HG03378 (cell line): Measurements from ENCODE around the gene SLF2.

ENCODE experiments used
- ATAC-seq: cut with Tn5 transposase; IDR thresholded peaks from one replicate; pipeline ENCODE4 v1.9.1; 2021; ENCODE audit warnings: mild to moderate bottlenecking, moderate library complexity; ENCODE audit not compliant: unreplicated experiment

SLF2 gene

GRCh38 chr10:101012525-101013364 lies 100.0 kb downstream of the SLF2 start:
- peak; percentile 81 for ATAC-seq

- no peak for ATAC-seq
Measured at GRCh38 chr10:101013365-101013825, 100.6 kb downstream of the SLF2 start.

GRCh38 chr10:101014230-101014884 lies 101.6 kb downstream of the SLF2 start:
- ATAC-seq: no peak
